Measurements from ENCODE around the gene ATP10A.

Gene ATP10A

DNA sequence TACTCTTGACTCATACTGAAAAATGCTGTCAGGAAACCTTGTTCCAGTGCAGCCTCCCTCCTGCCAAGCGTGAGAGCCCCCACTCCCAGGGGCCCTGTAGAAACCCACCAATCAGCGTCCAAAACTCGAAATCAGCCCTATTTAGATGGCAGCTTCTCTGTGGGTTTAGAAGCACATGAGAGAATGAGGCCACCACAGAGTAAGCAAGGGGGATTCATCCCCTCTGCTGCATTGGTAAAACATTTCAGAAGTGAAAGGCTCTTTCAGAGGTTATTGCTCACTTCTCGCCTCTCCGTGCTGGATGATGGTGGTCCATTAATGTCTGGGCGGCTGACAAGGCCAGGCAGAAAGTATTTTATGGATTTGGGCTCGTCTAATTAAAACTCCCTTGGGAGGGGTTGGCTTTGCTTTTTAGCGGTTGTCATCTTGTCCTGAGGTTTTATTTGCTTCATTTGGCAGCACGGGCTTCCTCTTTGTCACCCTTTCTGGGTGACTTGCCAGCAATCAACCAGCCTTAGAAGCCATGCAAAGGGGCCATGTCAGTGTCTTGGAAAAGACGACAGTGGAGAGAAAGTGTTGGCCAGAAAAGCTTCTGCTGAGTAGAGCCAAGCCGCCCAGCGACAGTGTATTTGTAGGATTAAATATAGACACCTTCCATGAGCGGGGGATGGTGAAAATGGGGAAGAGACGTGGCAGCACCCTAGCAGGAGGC lies 145.5 kb downstream of the ATP10A start:
- DNase-seq (ENCODE audit: low spot score) = peak; percentile 57

- DNase-seq (ENCODE audit: low spot score) = no peak
Observed at GRCh38 chr15:25717127-25717456, 146.0 kb downstream of the ATP10A start.

DNA sequence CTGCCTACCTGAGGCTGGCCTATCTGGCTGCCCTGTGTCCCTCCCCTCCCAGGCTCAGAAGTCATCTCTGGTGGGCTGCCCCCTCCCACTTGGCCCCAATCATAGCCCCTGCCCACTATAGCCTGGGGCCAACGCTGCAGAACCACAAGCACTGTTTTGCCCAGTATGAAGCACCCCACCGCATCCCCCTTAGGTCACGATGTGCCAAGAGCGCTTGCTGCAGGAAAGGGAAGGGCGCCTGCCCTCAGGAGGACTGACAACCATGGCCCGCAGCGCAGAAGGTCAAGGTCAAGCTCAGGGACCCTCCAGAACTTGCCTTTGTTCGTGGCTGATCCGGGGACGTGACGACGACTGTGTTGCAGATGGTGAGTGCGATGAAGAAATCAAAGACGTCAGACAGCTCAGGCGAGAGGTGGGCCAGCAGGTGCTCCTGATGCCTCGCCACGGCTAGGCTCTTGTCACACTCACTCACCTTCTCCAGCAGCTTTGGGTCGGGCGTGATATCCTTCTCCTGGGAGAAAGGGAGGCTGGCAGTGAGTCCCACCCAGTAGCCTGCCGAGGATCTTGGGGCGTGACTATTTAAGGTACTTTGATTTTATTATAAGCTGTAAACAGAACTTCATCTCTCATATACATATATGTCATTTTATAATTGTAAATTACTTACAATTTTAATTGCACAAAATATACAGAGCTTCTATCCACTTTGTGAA lies 146.6 kb downstream of the ATP10A start:
- no peak for DNase-seq (ENCODE audit: low spot score)

- DNase-seq (ENCODE audit: low spot score) = no peak
Observed at GRCh38 chr15:25715536-25716413, 147.4 kb downstream of the ATP10A start.

DNA sequence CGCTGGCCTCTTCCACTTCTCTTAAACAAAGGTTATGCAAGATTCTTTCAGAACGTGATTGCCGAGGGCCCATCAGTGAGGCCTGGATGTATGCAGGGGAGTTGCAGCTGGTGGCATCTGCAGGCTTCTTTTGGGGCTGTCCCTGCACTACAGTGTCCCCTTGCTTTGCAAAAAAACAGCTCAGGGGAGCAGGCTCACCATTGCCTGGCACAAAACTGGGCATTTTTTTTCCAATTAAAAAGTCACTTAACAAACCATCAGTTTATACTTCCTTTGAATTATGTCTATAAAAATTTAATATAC lies 148.6 kb downstream of the ATP10A start:
- no peak for DNase-seq (ENCODE audit: low spot score)

- no peak for DNase-seq (ENCODE audit: low spot score)
Observed at GRCh38 chr15:25713736-25714537, 149.2 kb downstream of the ATP10A start.

DNA sequence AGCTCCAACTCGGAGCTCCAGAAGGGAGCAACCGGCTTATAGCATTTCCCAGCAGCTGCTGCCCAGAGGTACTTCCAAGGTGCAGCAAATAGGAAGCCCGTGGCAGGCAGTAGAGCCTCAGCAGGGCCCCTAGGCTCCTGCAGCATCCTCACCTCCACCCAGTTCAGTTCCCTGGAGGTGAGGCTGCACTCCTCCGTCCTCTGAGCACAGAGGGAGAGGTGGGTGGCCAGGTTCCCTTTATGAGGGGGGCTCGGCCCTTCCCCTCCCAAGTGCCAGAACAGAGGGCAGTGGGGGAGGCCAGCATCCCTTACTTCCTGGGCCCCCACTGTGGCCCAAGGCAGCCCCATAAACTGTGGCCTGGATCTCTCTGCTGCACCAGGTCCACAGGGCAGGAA lies 150.2 kb downstream of the ATP10A start:
- no peak for DNase-seq (ENCODE audit: low spot score)

GRCh38 chr15:25712192-25712960 lies 150.8 kb downstream of the ATP10A start:
- no peak for DNase-seq (ENCODE audit: low spot score)

GRCh38 chr15:25711691-25712090 lies 151.4 kb downstream of the ATP10A start:
- DNase-seq (ENCODE audit: low spot score) = no peak

- no peak for DNase-seq (ENCODE audit: low spot score)
Observed at GRCh38 chr15:25711164-25711563, 152.0 kb downstream of the ATP10A start.

DNA sequence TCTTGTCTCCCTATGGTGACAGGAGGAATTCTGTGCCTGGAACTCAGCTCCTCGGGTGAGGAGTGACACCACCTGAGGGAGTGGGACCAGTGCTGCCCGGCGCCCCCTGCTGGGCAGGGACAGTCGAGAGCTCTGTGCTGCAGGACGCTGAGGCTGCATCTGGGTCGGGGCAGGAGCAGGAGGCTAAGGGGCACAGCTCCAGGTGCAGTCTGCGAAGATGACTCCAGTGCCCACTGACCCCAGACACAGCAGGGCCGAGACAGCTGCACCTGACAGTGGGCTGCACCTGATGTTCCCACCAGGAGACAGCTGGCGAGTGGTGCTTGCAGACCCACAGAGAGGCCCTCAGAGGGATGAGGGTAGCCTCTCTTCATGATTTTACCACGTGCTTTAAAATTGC lies 152.9 kb downstream of the ATP10A start:
- DNase-seq (ENCODE audit: low spot score) = peak; percentile 74

DNA sequence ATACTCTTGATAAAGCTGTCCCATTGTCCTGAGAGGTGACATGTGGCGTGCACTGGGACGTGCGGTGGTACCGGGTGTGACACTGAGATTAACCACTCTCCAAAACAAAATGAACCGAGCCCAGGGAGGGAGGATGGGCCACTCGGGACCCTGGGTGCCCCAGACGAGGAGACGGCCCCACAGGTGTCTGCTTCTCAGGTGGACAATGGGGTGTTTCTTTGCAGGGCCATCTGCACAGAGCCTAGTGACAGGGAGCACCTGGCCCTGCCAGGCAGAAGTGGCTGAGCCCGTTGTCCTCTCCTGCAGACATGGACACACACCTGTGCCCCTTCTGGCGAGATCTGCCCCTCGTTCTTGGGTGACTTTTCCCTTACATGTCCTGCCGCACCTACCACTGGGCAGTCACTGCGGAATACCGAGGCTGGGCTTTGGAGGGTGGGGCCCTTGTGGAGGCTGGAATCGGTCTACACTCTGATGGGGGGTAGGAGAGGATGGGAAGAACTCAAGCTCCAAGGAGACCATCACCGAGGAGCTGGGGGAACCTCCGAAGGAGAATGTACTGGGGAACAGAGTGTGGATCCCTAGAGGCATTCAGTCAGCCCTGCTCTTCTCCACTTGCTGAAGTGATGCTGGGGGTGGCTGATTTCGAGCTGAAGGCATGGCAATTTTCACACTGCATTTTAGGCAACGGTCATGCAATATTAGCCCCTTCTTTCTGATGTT lies 153.5 kb downstream of the ATP10A start:
- DNase-seq (ENCODE audit: low spot score) = no peak

GRCh38 chr15:25708391-25708790 lies 154.7 kb downstream of the ATP10A start:
- DNase-seq (ENCODE audit: low spot score) = no peak

- no peak for DNase-seq (ENCODE audit: low spot score)
Observed at GRCh38 chr15:25707656-25708365, 155.3 kb downstream of the ATP10A start.

DNA sequence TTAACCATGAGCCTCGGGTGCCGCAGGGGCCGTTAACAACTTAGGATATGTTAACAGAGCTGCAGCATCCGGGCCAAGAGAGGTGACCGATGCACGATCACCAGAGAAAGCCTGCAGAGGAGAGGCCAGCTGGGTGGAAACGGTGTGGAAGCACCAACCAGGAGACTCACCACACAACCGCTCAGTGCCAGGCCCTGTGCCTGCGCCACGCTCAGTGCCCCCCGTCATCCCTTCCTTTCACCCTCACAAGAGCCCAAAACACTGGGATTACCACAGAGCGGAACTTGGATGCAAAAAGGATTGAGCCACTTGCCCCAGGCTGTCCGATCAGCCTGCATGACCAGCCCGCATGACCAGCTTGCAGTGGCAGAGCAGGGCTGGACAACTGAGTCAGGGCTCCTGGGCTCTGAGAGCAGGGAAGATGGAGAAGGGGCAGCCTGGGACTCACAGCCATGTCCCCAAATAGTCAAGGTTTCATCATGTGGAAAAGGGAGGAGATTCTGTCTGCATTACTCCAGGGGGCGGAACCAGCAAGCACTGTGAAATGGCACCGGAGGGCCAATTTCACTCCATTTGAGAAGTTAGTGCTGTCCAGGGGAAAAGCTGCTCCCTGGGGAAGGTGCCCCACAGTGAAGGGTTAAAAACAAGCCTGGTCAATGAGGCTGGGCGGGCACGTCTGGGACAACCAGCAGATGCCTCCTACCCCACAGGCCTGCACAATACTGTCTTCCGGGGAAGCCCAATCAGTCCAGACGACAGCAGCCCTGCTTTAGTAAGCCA lies 156.8 kb downstream of the ATP10A start:
- no peak for DNase-seq (ENCODE audit: low spot score)

GRCh38 chr15:25705433-25706115 lies 157.6 kb downstream of the ATP10A start:
- no peak for DNase-seq (ENCODE audit: low spot score)

DNA sequence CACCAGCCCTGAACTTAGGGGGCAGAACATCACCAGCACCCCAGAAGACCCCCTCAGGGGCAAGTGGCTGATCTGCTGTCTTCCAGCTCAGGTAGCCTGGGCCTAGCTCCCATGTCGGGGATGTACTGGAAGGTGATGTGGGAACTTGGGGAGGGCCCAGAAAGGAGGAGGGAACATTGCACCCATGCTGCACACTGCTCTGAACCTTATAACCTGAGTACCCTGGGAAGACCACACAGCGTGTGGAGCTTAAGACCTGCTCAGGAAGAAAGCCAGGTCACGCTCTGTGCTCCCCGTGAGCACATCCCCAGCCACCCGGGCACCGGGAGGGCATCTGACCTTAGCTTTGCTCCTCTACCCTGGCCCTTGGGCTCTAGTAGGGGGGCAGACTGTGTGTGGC lies 159.4 kb downstream of the ATP10A start:
- DNase-seq (ENCODE audit: low spot score) = no peak

DNA sequence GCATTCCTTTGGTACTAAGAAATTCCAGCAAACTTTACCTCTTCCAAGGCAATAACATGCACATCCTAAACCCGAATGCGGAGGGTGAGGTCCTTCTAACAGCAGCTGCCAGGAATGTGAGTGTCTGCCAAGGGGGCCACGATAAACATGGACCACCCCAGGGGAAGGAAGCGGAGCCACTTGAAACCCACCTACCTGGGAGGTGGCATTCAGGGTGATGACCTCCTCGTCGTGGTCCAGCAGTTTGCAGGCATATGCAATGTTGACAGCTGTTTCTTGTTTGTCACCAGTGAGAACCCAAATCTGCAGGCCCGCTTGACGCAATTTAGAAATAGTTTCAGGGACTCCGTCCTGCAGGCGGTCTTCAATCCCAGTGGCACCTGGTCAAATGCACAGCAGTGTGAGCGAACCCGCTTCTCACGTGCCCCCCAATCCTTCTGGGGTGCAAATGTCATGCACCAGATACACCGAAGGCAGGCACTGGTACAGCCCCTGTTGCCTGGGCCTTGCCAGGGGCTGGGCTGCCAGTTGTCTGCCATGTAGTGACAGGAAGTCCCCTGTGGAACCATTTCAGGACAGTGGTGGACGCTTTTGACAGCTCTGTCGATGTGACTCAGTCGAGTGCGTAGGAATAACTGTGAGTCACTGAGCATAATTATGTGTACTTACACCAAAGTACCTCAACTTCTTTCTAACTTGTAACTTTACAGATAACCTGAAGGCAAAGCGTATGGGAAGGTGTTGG lies 161.2 kb downstream of the ATP10A start:
- no peak for DNase-seq (ENCODE audit: low spot score)

All from AG20443 (cell line).